SU-DHL-6 (cell line): ENCODE results near the gene SETBP1.

Experiments
- EZH2phosphoT487 ChIP-seq: fragments of 200-600 bp; sonication (generic), shearing (Covaris generic); conservative IDR thresholded peaks from 2 replicates; pipeline ENCODE4 v1.6.1; 2018; ENCODE audit warnings: mild to moderate bottlenecking, antibody characterized with exemption, low read length, moderate library complexity, mixed read lengths
- TF ChIP-seq, protein P1 (sequence below): fragments of 200-600 bp; sonication (generic); IDR thresholded peaks from one replicate; pipeline ENCODE4 v1.5.1; 2017; ENCODE audit warnings: antibody characterized with exemption, mild to moderate bottlenecking, low read length, moderate library complexity; ENCODE audit not compliant: insufficient read depth, poor library complexity, severe bottlenecking

DNA sequence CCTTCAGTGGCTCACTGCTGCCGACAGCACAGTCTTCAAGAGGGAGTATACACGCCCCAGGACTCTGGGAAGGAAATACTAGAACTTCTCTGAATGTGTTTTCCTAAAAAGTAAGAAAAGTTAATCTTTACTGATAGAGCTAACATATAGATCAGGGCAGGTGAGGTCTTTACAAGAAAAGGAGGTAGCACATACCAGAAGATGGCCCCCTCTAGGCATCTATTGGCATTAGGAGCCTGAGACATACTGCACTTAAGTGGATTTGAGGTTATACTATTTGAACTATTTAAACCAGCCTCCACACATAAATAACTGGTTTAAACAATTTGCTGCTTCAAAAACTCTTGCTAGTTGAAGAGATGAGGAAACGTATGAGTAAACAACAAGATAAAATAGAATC is 406.1 kb downstream of the SETBP1 start:
- TF ChIP-seq, protein P1, sequence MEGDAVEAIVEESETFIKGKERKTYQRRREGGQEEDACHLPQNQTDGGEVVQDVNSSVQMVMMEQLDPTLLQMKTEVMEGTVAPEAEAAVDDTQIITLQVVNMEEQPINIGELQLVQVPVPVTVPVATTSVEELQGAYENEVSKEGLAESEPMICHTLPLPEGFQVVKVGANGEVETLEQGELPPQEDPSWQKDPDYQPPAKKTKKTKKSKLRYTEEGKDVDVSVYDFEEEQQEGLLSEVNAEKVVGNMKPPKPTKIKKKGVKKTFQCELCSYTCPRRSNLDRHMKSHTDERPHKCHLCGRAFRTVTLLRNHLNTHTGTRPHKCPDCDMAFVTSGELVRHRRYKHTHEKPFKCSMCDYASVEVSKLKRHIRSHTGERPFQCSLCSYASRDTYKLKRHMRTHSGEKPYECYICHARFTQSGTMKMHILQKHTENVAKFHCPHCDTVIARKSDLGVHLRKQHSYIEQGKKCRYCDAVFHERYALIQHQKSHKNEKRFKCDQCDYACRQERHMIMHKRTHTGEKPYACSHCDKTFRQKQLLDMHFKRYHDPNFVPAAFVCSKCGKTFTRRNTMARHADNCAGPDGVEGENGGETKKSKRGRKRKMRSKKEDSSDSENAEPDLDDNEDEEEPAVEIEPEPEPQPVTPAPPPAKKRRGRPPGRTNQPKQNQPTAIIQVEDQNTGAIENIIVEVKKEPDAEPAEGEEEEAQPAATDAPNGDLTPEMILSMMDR: no peak
- TF ChIP-seq EZH2phosphoT487: no peak
